ENCODE data around the gene ATP8B4. TPM values are rescaled to one million over a fixed set of nuclear protein-coding genes. Genes with fewer than 3 reads are reported as not detected.

The ATP8B4 gene
- total RNA-seq, 2 donors from 2014 or later = 8.3 to 55.7 TPM

- Histone ChIP-seq H3K27ac (no peak overlapping the region), H3K27me3 (replicated peaks; ENCODE audit: insufficient read depth) (no peaks in the 10 kb centered on the region), H3K4me1 (replicated peaks) (no peaks in the 10 kb centered on the region), H3K9me3 (no peaks in the 10 kb centered on the region), H3K4me3 (no peak overlapping the region), H3K36me3 (no peaks in the 10 kb centered on the region)
- no peak for TF ChIP-seq POLR2A (IDR thresholded peaks at IDR 0.05)
- no peak for TF ChIP-seq CTCF (IDR thresholded peaks at IDR 0.05)
- no peak for TF ChIP-seq POLR2AphosphoS5 (IDR thresholded peaks at IDR 0.05)
- intact Hi-C loops (cut with DNase I) = loop anchor here (5.0 kb wide), 2 partner anchors 38 to 148 kb away; no protein-coding TSS in a partner anchor
- DNase-seq (ENCODE audit: low spot score) = no peak
Measured at GRCh38 chr15:50049871-50050270, 69.2 kb downstream of the ATP8B4 start.

GRCh38 chr15:50046867-50047266 is 72.2 kb downstream of the ATP8B4 start:
- 16% methylated on average over 2 of the region's 2 CpGs for WGBS
- intact Hi-C loops (cut with DNase I) = no loop called here
- no peak for TF ChIP-seq POLR2A (IDR thresholded peaks at IDR 0.05)
- TF ChIP-seq POLR2AphosphoS5 (IDR thresholded peaks at IDR 0.05) = no peak
- TF ChIP-seq CTCF (IDR thresholded peaks at IDR 0.05) = no peak

GRCh38 chr15:50046159-50046558 is 72.9 kb downstream of the ATP8B4 start:
- TF ChIP-seq POLR2AphosphoS5 (IDR thresholded peaks at IDR 0.05) = no peak
- TF ChIP-seq CTCF (IDR thresholded peaks at IDR 0.05) = no peak
- TF ChIP-seq POLR2A (IDR thresholded peaks at IDR 0.05) = no peak
- intact Hi-C loops (cut with DNase I) = no loop called here
- H3K27me3 ChIP-seq (replicated peaks; ENCODE audit: insufficient read depth) = no peaks in the 10 kb centered on the region
- no peak for DNase-seq (ENCODE audit: low spot score)
- H3K4me1 ChIP-seq (replicated peaks) = no peaks in the 10 kb centered on the region
- no peaks in the 10 kb centered on the region for H3K36me3 ChIP-seq
- H3K9me3 ChIP-seq = no peaks in the 10 kb centered on the region
- 76% methylated on average over 1 of the region's 1 CpG for WGBS
- no peak overlapping the region for H3K27ac ChIP-seq
- no peak overlapping the region for H3K4me3 ChIP-seq

More at GRCh38 chr15:50046867-50047266, 72.2 kb downstream of the ATP8B4 start:
- no peaks in the 10 kb centered on the region for H3K27me3 ChIP-seq (replicated peaks; ENCODE audit: insufficient read depth)
- no peak for DNase-seq (ENCODE audit: low spot score)
- no peaks in the 10 kb centered on the region for H3K36me3 ChIP-seq
- H3K27ac ChIP-seq = no peak overlapping the region
- H3K9me3 ChIP-seq = no peaks in the 10 kb centered on the region
- no peaks in the 10 kb centered on the region for H3K4me1 ChIP-seq (replicated peaks)
- no peak overlapping the region for H3K4me3 ChIP-seq

- intact Hi-C loops (cut with DNase I) = no loop called here
- Histone ChIP-seq H3K27me3 (replicated peaks; ENCODE audit: insufficient read depth) (no peaks in the 10 kb centered on the region), H3K4me1 (replicated peaks) (no peaks in the 10 kb centered on the region), H3K27ac (no peak overlapping the region), H3K4me3 (no peak overlapping the region), H3K36me3 (no peaks in the 10 kb centered on the region), H3K9me3 (no peaks in the 10 kb centered on the region)
- DNase-seq (ENCODE audit: low spot score) = no peak
- WGBS = 21% methylated on average over 2 of the region's 2 CpGs
- TF ChIP-seq CTCF (IDR thresholded peaks at IDR 0.05) (no peak), POLR2A (IDR thresholded peaks at IDR 0.05) (no peak), POLR2AphosphoS5 (IDR thresholded peaks at IDR 0.05) (no peak)
Measured at GRCh38 chr15:50044904-50045303, 74.1 kb downstream of the ATP8B4 start.

GRCh38 chr15:50044406-50044805 is 74.6 kb downstream of the ATP8B4 start:
- intact Hi-C loops (cut with DNase I) = no loop called here
- DNase-seq (ENCODE audit: low spot score) = no peak

More at GRCh38 chr15:50044406-50044805, 74.6 kb downstream of the ATP8B4 start:
- no peaks in the 10 kb centered on the region for H3K9me3 ChIP-seq
- H3K27ac ChIP-seq = no peak overlapping the region
- H3K36me3 ChIP-seq = no peaks in the 10 kb centered on the region
- TF ChIP-seq POLR2AphosphoS5 (IDR thresholded peaks at IDR 0.05) (no peak), POLR2A (IDR thresholded peaks at IDR 0.05) (no peak), CTCF (IDR thresholded peaks at IDR 0.05) (no peak)
- no peaks in the 10 kb centered on the region for H3K4me1 ChIP-seq (replicated peaks)
- no peaks in the 10 kb centered on the region for H3K27me3 ChIP-seq (replicated peaks; ENCODE audit: insufficient read depth)
- H3K4me3 ChIP-seq = no peak overlapping the region

Data from prostate gland (tissue), 2 donors.